IMR-90 (cell line): ENCODE measurements around the gene C17orf107. TPM values are rescaled to one million over a fixed set of nuclear protein-coding genes. Genes with fewer than 3 reads are reported as not detected.

Experiments
- ATAC-seq: fragments of 200-7000 bp; cut with Tn5 transposase; 2 replicates; pipeline ENCODE4 v1.9.1; 2020; ENCODE audit warnings: low read depth, mild to moderate bottlenecking, moderate library complexity
- Bru-seq: library from RNA; stranded (reverse); fragments of 400-500 nt; gene quantifications from one replicate; lab custom pipeline; 2021; lab: Mats Ljungman, UMichigan
- BruChase-seq, 2 experiments: library from RNA; stranded (reverse); fragments of 400-500 nt; gene quantifications; one replicate each; lab custom pipeline; 2021; lab: Mats Ljungman, UMichigan
- BruUV-seq: library from RNA; stranded (reverse); fragments of 400-500 nt; replicated peaks from 2 replicates; lab custom pipeline; 2021; lab: Mats Ljungman, UMichigan
- CTCF ChIA-PET: fragments of 300-600 bp; formaldehyde crosslinking; extraction: SDS; loops from one replicate; lab custom pipeline; 2021; ENCODE audit warnings: antibody characterized with exemption; lab: Yijun Ruan, JAX
- POLR2A ChIA-PET: fragments of 300-600 bp; sonication (Branson Sonifier 250); formaldehyde crosslinking; loops from one replicate; lab custom pipeline; 2022; ENCODE audit warnings: antibody characterized with exemption; ENCODE audit not compliant: unreplicated experiment; lab: Charles Lee
- DNase-seq: peaks from one replicate; pipeline ENCODE4 v3.0.0; 2013
- H2AFZ ChIP-seq: replicated peaks from 2 replicates; pipeline ENCODE3; 2013; ENCODE audit warnings: low read length, mild to moderate bottlenecking; ENCODE audit not compliant: poor library complexity
- H2AK5ac ChIP-seq: 2 replicates; pipeline ENCODE4 v1.6.1; 2013; ENCODE audit warnings: low read depth, low read length, inconsistent platforms
- H2AK9ac ChIP-seq: replicated peaks from 2 replicates; pipeline ENCODE3; 2013; ENCODE audit warnings: mild to moderate bottlenecking, low read depth, low read length, moderate library complexity; ENCODE audit not compliant: poor library complexity
- H2BK120ac ChIP-seq: 2 replicates; pipeline ENCODE4 v1.6.1; 2013; ENCODE audit warnings: low read depth, low read length, inconsistent platforms
- H2BK15ac ChIP-seq: 3 replicates; pipeline ENCODE4 v1.6.1; 2013; ENCODE audit warnings: low read depth, low read length, inconsistent platforms
- H2BK20ac ChIP-seq: 2 replicates; pipeline ENCODE4 v1.6.1; 2013; ENCODE audit warnings: low read depth, mild to moderate bottlenecking, inconsistent platforms, low read length, moderate library complexity
- H2BK5ac ChIP-seq: 2 replicates; pipeline ENCODE4 v1.6.1; 2013; ENCODE audit warnings: mild to moderate bottlenecking, low read depth, low read length, inconsistent platforms; ENCODE audit not compliant: poor library complexity, severe bottlenecking
- H3K14ac ChIP-seq: replicated peaks from 2 replicates; pipeline ENCODE4 v1.6.1; 2013; ENCODE audit warnings: low read depth, low read length, inconsistent platforms
- H3K18ac ChIP-seq: 2 replicates; pipeline ENCODE4 v1.6.1; 2013; ENCODE audit warnings: low read depth, low read length, control low read depth
- H3K23ac ChIP-seq: 2 replicates; pipeline ENCODE4 v1.6.1; 2013; ENCODE audit warnings: low read depth, low read length, inconsistent platforms
- H3K27ac ChIP-seq: 2 replicates; pipeline ENCODE4 v1.5.1; 2013; ENCODE audit warnings: mild to moderate bottlenecking, control low read depth, low read length; ENCODE audit not compliant: insufficient read depth
- H3K27me3 ChIP-seq: 2 replicates; pipeline ENCODE4 v1.6.1; 2013; ENCODE audit warnings: low read length; ENCODE audit not compliant: control insufficient read depth, insufficient read depth
- H3K36me3 ChIP-seq: 2 replicates; pipeline ENCODE4 v1.6.1; 2013; ENCODE audit warnings: low read length, mixed read lengths; ENCODE audit not compliant: control insufficient read depth, insufficient read depth
- H3K4ac ChIP-seq: 2 replicates; pipeline ENCODE4 v1.6.1; 2013; ENCODE audit warnings: low read depth, low read length, inconsistent platforms
- H3K4me1 ChIP-seq: 2 replicates; pipeline ENCODE4 v1.6.1; 2013; ENCODE audit warnings: low read length, mixed read lengths; ENCODE audit not compliant: control insufficient read depth, insufficient read depth
- H3K4me2 ChIP-seq: 2 replicates; pipeline ENCODE4 v1.6.1; 2013; ENCODE audit warnings: low read depth, mild to moderate bottlenecking, control low read depth, low read length, moderate library complexity
- H3K4me3 ChIP-seq: 2 replicates; pipeline ENCODE4 v1.5.1; 2013; ENCODE audit warnings: low read depth, mild to moderate bottlenecking, control low read depth, low read length, moderate library complexity; ENCODE audit not compliant: insufficient read depth
- H3K56ac ChIP-seq: 2 replicates; pipeline ENCODE4 v1.6.1; 2013; ENCODE audit warnings: low read length, inconsistent platforms; ENCODE audit not compliant: insufficient read depth; ENCODE audit errors: extremely low read depth
- H3K79me1 ChIP-seq, 2 experiments: 2 replicates each; pipeline ENCODE4 v1.6.1; 2013; ENCODE audit warnings: low read length in 2 of 2, inconsistent platforms in 1 of 2, low read depth in 1 of 2
- H3K9ac ChIP-seq: 2 replicates; pipeline ENCODE4 v1.6.1; 2013; ENCODE audit warnings: low read depth, low read length, control low read depth
- H3K9me1 ChIP-seq: 2 replicates; pipeline ENCODE4 v1.6.1; 2013; ENCODE audit warnings: low read length, inconsistent platforms; ENCODE audit not compliant: insufficient read depth
- H3K9me3 ChIP-seq: 2 replicates; pipeline ENCODE4 v1.6.1; 2013; ENCODE audit warnings: low read length; ENCODE audit not compliant: control insufficient read depth, insufficient read depth
- H4K20me1 ChIP-seq: 2 replicates; pipeline ENCODE4 v1.6.1; 2013; ENCODE audit warnings: low read length, inconsistent platforms; ENCODE audit not compliant: insufficient read depth
- H4K5ac ChIP-seq: 2 replicates; pipeline ENCODE4 v1.6.1; 2013; ENCODE audit warnings: mild to moderate bottlenecking, low read depth, low read length, control low read depth
- H4K8ac ChIP-seq, 2 experiments: 2 replicates each; pipeline ENCODE4 v1.6.1; 2013; ENCODE audit warnings: low read depth in 2 of 2, low read length in 2 of 2, control low read depth in 1 of 2, inconsistent platforms in 1 of 2
- H4K91ac ChIP-seq: 2 replicates; pipeline ENCODE4 v1.6.1; 2013; ENCODE audit warnings: low read depth, low read length, inconsistent platforms; ENCODE audit not compliant: insufficient read depth
- CEBPB ChIP-seq: IDR thresholded peaks from 2 replicates; pipeline ENCODE4 v1.6.1; 2012; ENCODE audit warnings: low read depth, low read length, improper control_type of control experiment
- MAFK ChIP-seq: IDR thresholded peaks from 2 replicates; pipeline ENCODE4 v1.6.1; 2012; ENCODE audit warnings: low read depth, low read length, improper control_type of control experiment
- NFE2L2 ChIP-seq: fragments of 150-350 bp; IDR thresholded peaks from 2 replicates; pipeline ENCODE4 v1.6.1; 2016; ENCODE audit warnings: low read depth, mild to moderate bottlenecking, low read length
- RAD21 ChIP-seq: IDR thresholded peaks from 2 replicates; pipeline ENCODE4 v1.6.1; 2012; ENCODE audit warnings: low read length, improper control_type of control experiment
- RCOR1 ChIP-seq: IDR thresholded peaks from 2 replicates; pipeline ENCODE4 v1.6.1; 2012; ENCODE audit warnings: mild to moderate bottlenecking, low read length, improper control_type of control experiment; ENCODE audit not compliant: insufficient replicate concordance
- WGBS, 2 experiments: methylation state at CpG; one replicate each; pipeline versions ENCODE4 v1.1.5 to v1.1.7; 2013; ENCODE audit warnings: missing lambda C conversion rate in 2 of 2; ENCODE audit not compliant: insufficient read length in 1 of 2; ENCODE audit errors: extremely low coverage in 2 of 2; 5-methylcytosine and 5-hydroxymethylcytosine counted together
- dilution Hi-C: fragments of 300-500 bp; cut with HindIII; formaldehyde crosslinking; loops from one replicate; pipeline ENCODE4 v1.14.3; 2018; ENCODE audit warnings: low sequenced_read_pairs; ENCODE audit not compliant: unreplicated experiment
- in situ Hi-C: fragments of 300-500 bp; cut with MboI; formaldehyde crosslinking; loops from 3 replicates; pipeline ENCODE4 v1.14.3; 2019; ENCODE audit warnings: low sequenced_read_pairs, inconsistent platforms, mixed read lengths
- intact Hi-C: fragments of 100-400 bp; cut with micrococcal nuclease; formaldehyde crosslinking; loops from 2 replicates; pipeline ENCODE4 v1.10.0; 2022
- long read RNA-seq: library from polyadenylated mRNA; unstranded; transcript quantifications from one replicate; pipeline ENCODE4 v2.0.0, GENCODE V29; 2021; ENCODE audit not compliant: unreplicated experiment
- polyA plus RNA-seq, 3 experiments: library from polyadenylated mRNA; depleted of rRNA; stranded (reverse); fragments of >200 nt; gene quantifications; 2 replicates each; pipeline ENCODE4 v1.2.3, GENCODE V29; 2012; ENCODE audit warnings: low replicate concordance in 1 of 3
- total RNA-seq: library from RNA; depleted of rRNA; stranded (reverse); fragments of >200 nt; gene quantifications from 2 replicates; pipeline ENCODE4 v1.2.3, GENCODE V29; 2012; rRNA removed
- TF ChIP-seq, protein P1 (sequence below): fragments of 150-350 bp; IDR thresholded peaks from 2 replicates; pipeline ENCODE4 v1.6.1; 2016; ENCODE audit warnings: low read depth, mild to moderate bottlenecking, low read length, moderate library complexity, borderline replicate concordance

Gene C17orf107
- total RNA-seq, result 0.54 and 0.56 TPM in 2 replicates
- 0.82 and 1.3 TPM in 2 replicates for polyA plus RNA-seq (2012; rRNA removed)
- polyA plus RNA-seq (2012; cell fraction: cytosol; rRNA removed), result 0.35 and 1.2 TPM in 2 replicates
- 0.92 and 1.2 TPM in 2 replicates for polyA plus RNA-seq (2012; cell fraction: nucleus; rRNA removed; ENCODE audit: low replicate concordance)
- Bru-seq, nascent RNA, result percentile 40 among the genes with signal in this experiment
- BruChase-seq, experiment 1, labeled RNA remaining after a 6-hour chase, result percentile 39 among the genes with signal in this experiment
- percentile 45 among the genes with signal in this experiment for BruChase-seq, experiment 2, labeled RNA remaining after a 2-hour chase
- long read RNA-seq, result 0 reads

DNA sequence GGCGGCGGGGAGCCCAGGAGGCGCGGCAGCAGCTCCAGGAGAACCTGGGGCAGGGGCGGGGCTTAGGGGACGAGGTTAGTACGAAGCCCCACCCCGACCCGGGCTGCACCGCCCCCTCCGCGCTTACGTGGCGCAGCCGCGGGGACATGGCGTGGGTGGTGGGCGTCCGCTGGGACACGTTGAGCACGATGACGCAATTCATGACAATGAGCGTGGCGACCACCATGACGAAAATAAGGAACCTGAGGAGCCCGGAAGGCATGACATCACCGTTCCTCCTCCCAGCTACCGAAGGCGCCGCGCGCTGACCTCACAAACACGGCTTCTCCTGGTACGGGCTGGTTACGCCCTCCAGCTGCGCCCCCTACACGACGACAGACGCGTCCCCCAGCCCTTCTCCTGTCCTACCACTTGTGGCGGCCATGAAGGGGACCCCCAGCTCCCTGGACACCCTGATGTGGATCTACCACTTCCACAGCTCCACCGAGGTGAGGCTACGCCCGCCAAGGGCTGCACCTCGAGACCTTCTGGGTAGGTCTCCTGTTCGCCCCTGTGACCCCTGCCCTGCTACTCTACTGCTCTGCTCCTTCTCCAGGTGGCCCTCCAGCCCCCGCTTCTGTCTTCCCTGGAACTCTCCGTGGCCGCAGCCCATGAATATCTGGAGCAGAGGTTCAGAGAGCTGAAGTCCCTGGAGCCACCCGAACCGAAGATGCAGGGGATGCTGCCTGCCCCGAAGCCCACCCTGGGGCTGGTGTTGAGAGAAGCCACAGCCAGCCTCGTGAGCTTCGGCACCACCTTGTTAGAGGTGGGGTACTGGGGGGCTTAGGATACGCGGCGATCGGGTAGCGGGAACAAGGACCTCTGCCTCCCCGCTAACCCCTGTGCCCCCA lies at the start of gene C17orf107:
TSS of gene C17orf107 (plus strand) at position 196 of the 890 bp plus-strand sequence. CDS start at position 423, 227 bp downstream.
- peak within 1 kb of the TSS; percentile 86 for H2AFZ ChIP-seq
- dilution Hi-C loops, result no loop called here
- POLR2A ChIA-PET, result no interaction called here

More for the DNA sequence above, at the start of gene C17orf107:
- Histone ChIP-seq H3K9ac (no peak within 1 kb of the TSS), H2BK15ac (no peak within 1 kb of the TSS), H3K27ac (no peak within 1 kb of the TSS), H3K4me3 (peak within 1 kb of the TSS; percentile 45), H3K56ac (no peak within 1 kb of the TSS), H3K14ac (no peak within 1 kb of the TSS), H4K8ac (peak within 1 kb of the TSS; percentile 16 to 93; a peak in 2 of 4 replicates), H3K36me3 (peaks cover 28% of the 10 kb centered on the region), H3K18ac (0 out of 2 replicates have a peak within 1 kb of the TSS, but pooled peaks have one; percentile 1), H4K91ac (no peak within 1 kb of the TSS), H2BK5ac (no peak within 1 kb of the TSS), H2BK20ac (no peak within 1 kb of the TSS), H3K79me1 (no peaks in the 10 kb centered on the region), H2AK9ac (peak within 1 kb of the TSS; percentile 58), H3K27me3 (no peaks in the 10 kb centered on the region; the same call in 1 of the 2 replicates), H4K20me1 (no peaks in the 10 kb centered on the region; the same call in none of the 2 replicates), H2BK120ac (0 out of 2 replicates have a peak within 1 kb of the TSS, but pooled peaks have one; percentile 0), H4K5ac (peak within 1 kb of the TSS; percentile 37; the same call in 1 of the 2 replicates), H3K4ac (peak within 1 kb of the TSS; percentile 40; the same call in 1 of the 2 replicates), H3K9me1 (peaks cover 4% of the 10 kb centered on the region; the same call in 1 of the 2 replicates), H2AK5ac (0 out of 2 replicates have a peak within 1 kb of the TSS, but pooled peaks have one; percentile 48), H3K9me3 (no peaks in the 10 kb centered on the region; the same call in 1 of the 2 replicates), H3K23ac (peak within 1 kb of the TSS; percentile 84; the same call in 1 of the 2 replicates), H3K4me1 (no peaks in the 10 kb centered on the region), H3K4me2 (peak within 1 kb of the TSS; percentile 50)
- peak; percentile 79 for DNase-seq
- peak; percentile 94 for TF ChIP-seq CEBPB
- TF ChIP-seq NFE2L2, result no peak
- TF ChIP-seq RCOR1, result no peak
- TF ChIP-seq RAD21, result no peak
- TF ChIP-seq MAFK, result no peak
- TF ChIP-seq, protein P1, sequence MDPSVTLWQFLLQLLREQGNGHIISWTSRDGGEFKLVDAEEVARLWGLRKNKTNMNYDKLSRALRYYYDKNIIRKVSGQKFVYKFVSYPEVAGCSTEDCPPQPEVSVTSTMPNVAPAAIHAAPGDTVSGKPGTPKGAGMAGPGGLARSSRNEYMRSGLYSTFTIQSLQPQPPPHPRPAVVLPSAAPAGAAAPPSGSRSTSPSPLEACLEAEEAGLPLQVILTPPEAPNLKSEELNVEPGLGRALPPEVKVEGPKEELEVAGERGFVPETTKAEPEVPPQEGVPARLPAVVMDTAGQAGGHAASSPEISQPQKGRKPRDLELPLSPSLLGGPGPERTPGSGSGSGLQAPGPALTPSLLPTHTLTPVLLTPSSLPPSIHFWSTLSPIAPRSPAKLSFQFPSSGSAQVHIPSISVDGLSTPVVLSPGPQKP, result no peak
- CTCF ChIA-PET, result no interaction called here
- 18% methylated on average over 35 of the region's 60 CpGs; no CpG with 5 or more reads in 1 of the 2 experiments for WGBS, 2 experiments
- in situ Hi-C loops (no loop called here), intact Hi-C loops (no loop called here)
- ATAC-seq, result peak; percentile 58
- BruUV-seq, result no TSS peak
